RWPE2 (cell line): ENCODE measurements around the gene TIMM23.
A peak's percentile ranks its signal among the peaks of the same experiment; 100 is the strongest.

Experiments used
- ATAC-seq: fragments of 200-7000 bp; cut with Tn5 transposase; 3 replicates; pipeline ENCODE4 v1.9.1; 2021; ENCODE audit warnings: low read depth
- DNase-seq: peaks from one replicate; pipeline ENCODE4 v3.0.0-alpha.2; 2020; ENCODE audit warnings: low spot score
- H3K27ac ChIP-seq: fragments of 450-650 bp; 2 replicates; pipeline ENCODE4 v1.5.1; 2017; ENCODE audit warnings: mild to moderate bottlenecking; ENCODE audit not compliant: poor library complexity, severe bottlenecking
- H3K27me3 ChIP-seq: fragments of 250-450 bp; sonication (Bioruptor Pico); 2 replicates; pipeline ENCODE4 v1.5.1; 2021; ENCODE audit warnings: mild to moderate bottlenecking, moderate library complexity; ENCODE audit not compliant: insufficient read depth, poor library complexity, severe bottlenecking
- H3K36me3 ChIP-seq: fragments of 250-450 bp; sonication (Bioruptor Pico); 2 replicates; pipeline ENCODE4 v1.5.1; 2020; ENCODE audit warnings: low read depth, mild to moderate bottlenecking, moderate library complexity
- H3K4me1 ChIP-seq: fragments of 250-450 bp; sonication (Bioruptor Pico); 2 replicates; pipeline ENCODE4 v1.5.1; 2021; ENCODE audit warnings: mild to moderate bottlenecking, moderate library complexity; ENCODE audit not compliant: insufficient read depth, poor library complexity, severe bottlenecking
- H3K4me3 ChIP-seq: fragments of 250-450 bp; sonication (Bioruptor Pico); 2 replicates; pipeline ENCODE4 v1.5.1; 2021; ENCODE audit warnings: mild to moderate bottlenecking, moderate library complexity; ENCODE audit not compliant: severe bottlenecking
- H3K9me3 ChIP-seq: fragments of 250-450 bp; sonication (Bioruptor Pico); 2 replicates; pipeline ENCODE4 v1.5.1; 2021; ENCODE audit warnings: mild to moderate bottlenecking, moderate library complexity; ENCODE audit not compliant: severe bottlenecking
- CTCF ChIP-seq: fragments of 450-650 bp; IDR thresholded peaks from one replicate; pipeline ENCODE4 v1.5.1; 2017; ENCODE audit warnings: mild to moderate bottlenecking, moderate library complexity; ENCODE audit not compliant: poor library complexity, severe bottlenecking

TIMM23 gene

GRCh38 chr10:46005383-46005782, 33.1 kb downstream of the TIMM23 start:
- DNase-seq (no peak), ATAC-seq (no peak)
- Histone ChIP-seq H3K9me3 (no peaks in the 10 kb centered on the region), H3K36me3 (peaks cover 92% of the 10 kb centered on the region), H3K27me3 (no peaks in the 10 kb centered on the region), H3K4me3 (no peak overlapping the region), H3K27ac (no peak overlapping the region), H3K4me1 (peaks cover 2% of the 10 kb centered on the region)
- no peak for TF ChIP-seq CTCF

GRCh38 chr10:46006219-46006618, 33.9 kb downstream of the TIMM23 start:
- Histone ChIP-seq H3K4me1 (peaks cover 2% of the 10 kb centered on the region), H3K27me3 (no peaks in the 10 kb centered on the region), H3K27ac (peak overlapping the region; percentile 3), H3K4me3 (no peak overlapping the region), H3K36me3 (peaks cover 90% of the 10 kb centered on the region), H3K9me3 (no peaks in the 10 kb centered on the region)
- DNase-seq (no peak), ATAC-seq (peak; percentile 72)
- no peak for TF ChIP-seq CTCF

GRCh38 chr10:46012746-46013145, 40.5 kb downstream of the TIMM23 start:
- ATAC-seq (no peak), DNase-seq (no peak)
- H3K4me1 ChIP-seq = no peaks in the 10 kb centered on the region
- no peaks in the 10 kb centered on the region for H3K27me3 ChIP-seq
- peaks cover 90% of the 10 kb centered on the region for H3K36me3 ChIP-seq
- H3K27ac ChIP-seq = no peak overlapping the region
- TF ChIP-seq CTCF = no peak
- no peak overlapping the region for H3K4me3 ChIP-seq
- H3K9me3 ChIP-seq = no peaks in the 10 kb centered on the region

GRCh38 chr10:46014206-46014605, 41.9 kb downstream of the TIMM23 start:
- no peak for ATAC-seq
- TF ChIP-seq CTCF = no peak
- peaks cover 76% of the 10 kb centered on the region for H3K36me3 ChIP-seq

GRCh38 chr10:46014683-46015405, 42.6 kb downstream of the TIMM23 start:
- no peak for ATAC-seq
- Histone ChIP-seq H3K27me3 (no peaks in the 10 kb centered on the region), H3K4me3 (no peak overlapping the region), H3K27ac (no peak overlapping the region), H3K9me3 (no peaks in the 10 kb centered on the region), H3K4me1 (no peaks in the 10 kb centered on the region), H3K36me3 (peaks cover 69% of the 10 kb centered on the region)
- TF ChIP-seq CTCF = no peak
- DNase-seq = no peak

More at GRCh38 chr10:46014206-46014605, 41.9 kb downstream of the TIMM23 start:
- Histone ChIP-seq H3K27ac (no peak overlapping the region), H3K9me3 (no peaks in the 10 kb centered on the region), H3K4me3 (no peak overlapping the region), H3K4me1 (no peaks in the 10 kb centered on the region), H3K27me3 (no peaks in the 10 kb centered on the region)
- no peak for DNase-seq
